Suprapubic skin (tissue), 4 donors: Measurements from ENCODE around the gene KRTAP10-3.

Experiments
- CTCF ChIP-seq, 2 donors: fragments of 200-600 bp in 1 of 2; fragments of 450-650 bp in 1 of 2; sonication (generic) in 1 of 2; IDR thresholded peaks; one replicate each; pipeline ENCODE4 v1.5.1; 2016 to 2019; ENCODE audit warnings: antibody characterized with exemption in 2 of 2, mild to moderate bottlenecking in 1 of 2, moderate library complexity in 1 of 2
- EP300 ChIP-seq: sonication (generic); formaldehyde crosslinking; IDR thresholded peaks from one replicate; pipeline ENCODE4 v1.6.1; 2017; ENCODE audit warnings: antibody characterized with exemption
- POLR2A ChIP-seq, 2 donors: fragments of 450-650 bp; IDR thresholded peaks; one replicate each; pipeline ENCODE4 v1.6.1; 2017; ENCODE audit warnings: antibody characterized with exemption in 2 of 2, mild to moderate bottlenecking in 2 of 2, moderate library complexity in 2 of 2
- POLR2AphosphoS5 ChIP-seq, 3 donors: sonication (generic); formaldehyde crosslinking; IDR thresholded peaks; one replicate each; pipeline ENCODE4 v1.6.1; 2017; ENCODE audit warnings: antibody characterized with exemption in 3 of 3

DNA sequence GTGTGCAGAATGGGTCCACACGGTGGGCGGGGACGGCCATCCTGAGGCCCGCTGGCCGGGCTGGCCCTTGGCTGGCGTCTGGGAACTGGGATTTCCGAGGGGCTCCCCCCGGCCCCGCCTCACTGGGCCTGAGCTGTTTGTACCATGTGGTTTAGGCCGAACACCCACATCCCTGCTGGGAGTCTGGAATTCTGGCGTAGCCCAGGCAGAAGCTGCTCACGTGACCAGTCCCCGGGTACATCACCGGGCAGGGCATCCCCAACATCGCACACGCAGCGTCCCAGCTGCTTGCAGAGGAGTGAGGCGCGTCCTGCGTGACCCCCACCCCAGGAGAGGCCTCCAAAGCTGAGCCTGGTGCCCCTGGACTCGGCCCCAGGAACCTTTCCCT lies 43.9 kb upstream of the KRTAP10-3 start:
- TF ChIP-seq CTCF (IDR thresholded peaks at IDR 0.05), result no peak
- no peak for TF ChIP-seq POLR2A (IDR thresholded peaks at IDR 0.05)
- TF ChIP-seq EP300, result no peak
- TF ChIP-seq POLR2AphosphoS5 (IDR thresholded peaks at IDR 0.05), result no peak
